K562 (cell line): ENCODE data around the gene RNF32. TPM values are rescaled to one million over a fixed set of nuclear protein-coding genes. Genes with fewer than 3 reads are reported as not detected.

Source experiments
- ATAC-seq: fragments of 200-7000 bp; cut with Tn5 transposase; 3 replicates; pipeline ENCODE4 v1.9.1; 2020; ENCODE audit warnings: moderate library complexity
- BruUV-seq: library from RNA; stranded (reverse); fragments of 400-500 nt; replicated peaks from 2 replicates; lab custom pipeline; 2021; lab: Mats Ljungman, UMichigan
- CTCF ChIA-PET: fragments of 300-600 bp; formaldehyde crosslinking; extraction: SDS; loops from one replicate; lab custom pipeline; 2021; ENCODE audit warnings: low intra/inter-chr PET ratio; lab: Yijun Ruan, JAX
- POLR2A ChIA-PET: fragments of 300-600, 350-650 bp; sonication (Branson Sonifier 250); formaldehyde crosslinking; extraction: SDS; loops from one replicate; lab custom pipeline; 2021; ENCODE audit warnings: antibody characterized with exemption, inconsistent platforms; lab: Yijun Ruan, JAX
- DNase-seq, 4 experiments: peaks; one replicate each; pipeline versions ENCODE4 v3.0.0 to v3.0.0-alpha.2; 2011 to 2018; ENCODE audit warnings: low spot score in 3 of 4, mixed read lengths in 3 of 4; ENCODE audit errors: extremely low read depth in 1 of 4
- FAIRE-seq: peaks from 2 replicates; lab custom pipeline; 2011; peaks lifted over from hg19 to GRCh38; lab: Jason Lieb, UNC
- H2AFZ ChIP-seq: 2 replicates; pipeline ENCODE4 v1.6.0; 2011; ENCODE audit warnings: low read depth, low read length, control low read depth, inconsistent platforms
- H3K27ac ChIP-seq: fragments of 200-600 bp; 3 replicates; pipeline ENCODE4 v1.8.0; 2011; ENCODE audit warnings: low read depth, mild to moderate bottlenecking, control low read depth, inconsistent platforms, low read length, moderate library complexity, mixed read lengths; ENCODE audit errors: extremely low read depth
- H3K27me3 ChIP-seq, 2 experiments: fragments of 300-600 bp in 1 of 2; 2 replicates in 1 of 2; 3 replicates in 1 of 2; pipeline versions ENCODE4 v1.6.0 to v1.8.0; 2011; ENCODE audit warnings: inconsistent platforms in 2 of 2, low read length in 2 of 2, mild to moderate bottlenecking in 1 of 2, mixed read lengths in 1 of 2, moderate library complexity in 1 of 2; ENCODE audit not compliant: control insufficient read depth in 2 of 2, insufficient read depth in 2 of 2
- H3K36me3 ChIP-seq: fragments of 300-600 bp; 3 replicates; pipeline ENCODE4 v1.8.0; 2011; ENCODE audit warnings: mild to moderate bottlenecking, low read length, inconsistent platforms; ENCODE audit not compliant: control insufficient read depth, insufficient read depth
- H3K4me1 ChIP-seq, 2 experiments: fragments of 200-600 bp in 1 of 2; replicated peaks in 1 of 2; 2 replicates in 1 of 2; 3 replicates in 1 of 2; pipeline versions ENCODE4 v1.5.1 to v1.8.0; 2011; ENCODE audit warnings: inconsistent platforms in 2 of 2, low read length in 2 of 2, mild to moderate bottlenecking in 1 of 2, mixed read lengths in 1 of 2, moderate library complexity in 1 of 2; ENCODE audit not compliant: control insufficient read depth in 2 of 2, insufficient read depth in 2 of 2
- H3K4me2 ChIP-seq: 2 replicates; pipeline ENCODE4 v1.6.1; 2011; ENCODE audit warnings: low read length, control low read depth, inconsistent platforms, mixed read lengths; ENCODE audit not compliant: insufficient read depth
- H3K4me3 ChIP-seq: fragments of 200-600 bp; sonication (generic), shearing (Covaris generic); 2 replicates; pipeline ENCODE4 v1.5.1; 2016; ENCODE audit warnings: control low read depth, inconsistent platforms
- H3K79me2 ChIP-seq: fragments of 200-600 bp; 3 replicates; pipeline ENCODE4 v1.8.0; 2011; ENCODE audit warnings: low read length, inconsistent platforms; ENCODE audit not compliant: control insufficient read depth, insufficient read depth
- H3K9ac ChIP-seq, 2 experiments: 2 replicates each; pipeline versions ENCODE4 v1.6.0 to v1.6.1; 2011; ENCODE audit warnings: low read depth in 2 of 2, low read length in 2 of 2, control low read depth in 1 of 2, inconsistent platforms in 1 of 2, mild to moderate bottlenecking in 1 of 2, mixed read lengths in 1 of 2; ENCODE audit not compliant: insufficient read depth in 1 of 2
- H3K9me1 ChIP-seq: one replicate; pipeline ENCODE4 v1.6.0; 2011; ENCODE audit warnings: inconsistent platforms, mild to moderate bottlenecking, low read length, moderate library complexity; ENCODE audit not compliant: control insufficient read depth, insufficient read depth
- H3K9me3 ChIP-seq: replicated peaks from 2 replicates; pipeline ENCODE4 v1.5.1; 2011; ENCODE audit warnings: low read depth, low read length, inconsistent platforms; ENCODE audit not compliant: control insufficient read depth, insufficient read depth
- H4K20me1 ChIP-seq: replicated peaks from 2 replicates; pipeline ENCODE4 v1.6.1; 2011; ENCODE audit warnings: low read length, inconsistent platforms, mixed read lengths; ENCODE audit not compliant: control insufficient read depth, insufficient read depth
- RBM14 ChIP-seq: fragments of 200-400 bp; formaldehyde crosslinking; IDR thresholded peaks from 2 replicates; pipeline ENCODE4 v1.6.1; 2018; ENCODE audit warnings: low read depth, mild to moderate bottlenecking, low read length, moderate library complexity, borderline replicate concordance; ENCODE audit not compliant: insufficient read depth
- SAFB ChIP-seq: fragments of 200-400 bp; formaldehyde crosslinking; IDR thresholded peaks from 2 replicates; pipeline ENCODE4 v1.6.1; 2017; ENCODE audit warnings: low read depth, low read length, borderline replicate concordance
- ZNF174 ChIP-seq: fragments of 250-450 bp; sonication (Bioruptor Pico); IDR thresholded peaks from 2 replicates; pipeline ENCODE4 v1.4.0; 2020; ENCODE audit warnings: mild to moderate bottlenecking
- WGBS: fragments of 100-300 bp; shearing (Covaris generic); methylation state at CpG from one replicate; pipeline ENCODE4 v1.1.6; 2016; ENCODE audit warnings: low coverage, mixed read lengths; ENCODE audit not compliant: insufficient coverage; ENCODE audit errors: missing lambda C conversion rate; 5-methylcytosine and 5-hydroxymethylcytosine counted together
- in situ Hi-C: fragments of 300-500 bp; cut with MboI; formaldehyde crosslinking; loops from 4 replicates; pipeline ENCODE4 v1.15.0; 2018; ENCODE audit warnings: inconsistent platforms, mixed read lengths
- intact Hi-C: fragments of 100-400 bp; cut with micrococcal nuclease; formaldehyde crosslinking; loops from 2 replicates; pipeline ENCODE4 v1.14.2; 2022
- polyA plus RNA-seq, 8 experiments: library from polyadenylated mRNA; depleted of rRNA in 4 of 8; stranded (reverse) in 5 of 8; unstranded in 3 of 8; fragments of >200 nt; fragmentation: Nextera tagmentation in 2 of 8; fragmentation: Illumina TruSeq in 1 of 8; extraction: Ambion mirVana in 2 of 8; extraction: Trizol in 1 of 8; gene quantifications; 2 replicates each; pipeline versions ENCODE4 v1.2.1 to v1.2.3, GENCODE V29; 2011 to 2014; ENCODE audit warnings: inconsistent platforms in 1 of 8, missing spikeins in 1 of 8
- total RNA-seq, 7 experiments: library from RNA; depleted of rRNA in 6 of 7; stranded (reverse); fragments of >200 nt in 6 of 7; fragmentation: Illumina TruSeq in 2 of 7; extraction: Trizol in 2 of 7; gene quantifications; 2 replicates each; pipeline versions ENCODE4 v1.2.1 to v1.2.3, GENCODE V29; 2011 to 2021; ENCODE audit warnings: low replicate concordance in 1 of 7
- TF ChIP-seq, protein P1 (sequence below): fragments of 450-650 bp; formaldehyde crosslinking; IDR thresholded peaks from 2 replicates; pipeline ENCODE4 v1.4.0; 2020; ENCODE audit warnings: mild to moderate bottlenecking, moderate library complexity
- TF ChIP-seq, protein P2 (sequence below), 2 experiments: fragments of 450-650 bp in 1 of 2; sonication (generic) in 1 of 2; formaldehyde crosslinking in 1 of 2; IDR thresholded peaks in 1 of 2; conservative IDR thresholded peaks in 1 of 2; 2 replicates each; pipeline versions ENCODE4 v1.6.1 to v1.8.1; 2016 to 2023; ENCODE audit warnings: mild to moderate bottlenecking in 2 of 2, moderate library complexity in 2 of 2, inconsistent platforms in 1 of 2, missing genetic modification reagents in 1 of 2
- TF ChIP-seq, protein P3 (sequence below): sonication (generic); formaldehyde crosslinking; IDR thresholded peaks from 2 replicates; pipeline ENCODE4 v1.8.1; 2023; ENCODE audit warnings: mild to moderate bottlenecking, missing genetic modification reagents

RNF32 gene
- total and polyA plus RNA-seq, 9 of the 15 experiments (the other 6 are each of a cell fraction or from before 2014, with no cell fraction given), result 2.6 to 7.0 (median 4.6) TPM

DNA sequence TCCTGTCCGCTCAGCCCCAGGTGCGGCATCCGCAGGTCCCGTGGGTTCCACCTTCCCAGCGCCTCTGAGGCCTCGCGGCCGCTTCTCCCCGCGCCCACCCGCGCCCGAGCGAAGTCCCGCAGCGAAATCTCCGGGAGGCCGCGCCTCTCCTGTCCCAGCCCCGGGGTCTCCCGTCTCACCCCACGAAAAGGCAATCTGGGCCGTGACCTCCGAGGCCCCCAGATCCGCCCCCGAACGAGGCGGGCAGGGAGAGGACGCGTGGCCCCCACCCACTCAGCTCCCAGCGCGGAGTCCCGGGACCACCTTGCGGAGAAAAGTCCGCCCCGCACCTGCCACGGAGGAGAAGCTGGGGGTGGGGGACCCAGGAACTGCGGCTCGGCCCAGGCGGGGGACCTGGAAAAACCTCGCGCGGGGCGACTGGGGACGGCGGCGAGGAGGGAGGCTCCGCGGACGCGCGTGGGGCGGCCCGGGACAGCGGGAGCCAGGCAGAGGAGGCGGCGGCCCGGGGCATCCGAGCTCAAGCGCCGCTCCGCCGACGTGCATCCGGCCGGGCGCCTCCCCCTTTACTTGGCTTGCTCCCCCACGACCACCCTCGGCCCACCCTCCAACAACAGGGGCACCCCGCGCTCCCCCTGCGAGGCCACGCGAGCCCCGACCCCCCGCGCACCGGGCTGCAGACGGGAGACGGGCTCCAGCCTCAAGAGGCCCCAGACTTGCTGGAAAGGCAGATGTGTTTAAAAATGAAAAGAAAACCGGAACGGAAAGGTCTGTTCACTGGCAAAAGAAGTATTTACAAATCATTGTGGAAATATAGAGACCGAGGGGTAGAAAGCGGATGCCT, 33.0 kb upstream of the RNF32 start:
- no peak overlapping the region for H3K27ac ChIP-seq
- H3K9ac ChIP-seq, result no peak overlapping the region
- CTCF ChIA-PET, result no interaction called here
- H3K4me3 ChIP-seq, result no peak overlapping the region
- no peak for ATAC-seq
- peaks cover 7 to 22% of the 10 kb centered on the region in 2 experiments; a peak in 4 of 5 replicates for H3K4me1 ChIP-seq
- intact Hi-C loops, result no loop called here
- peaks cover 0 to 37% of the 10 kb centered on the region in 2 experiments; a peak in 3 of 5 replicates for H3K27me3 ChIP-seq
- TF ChIP-seq, protein P1, sequence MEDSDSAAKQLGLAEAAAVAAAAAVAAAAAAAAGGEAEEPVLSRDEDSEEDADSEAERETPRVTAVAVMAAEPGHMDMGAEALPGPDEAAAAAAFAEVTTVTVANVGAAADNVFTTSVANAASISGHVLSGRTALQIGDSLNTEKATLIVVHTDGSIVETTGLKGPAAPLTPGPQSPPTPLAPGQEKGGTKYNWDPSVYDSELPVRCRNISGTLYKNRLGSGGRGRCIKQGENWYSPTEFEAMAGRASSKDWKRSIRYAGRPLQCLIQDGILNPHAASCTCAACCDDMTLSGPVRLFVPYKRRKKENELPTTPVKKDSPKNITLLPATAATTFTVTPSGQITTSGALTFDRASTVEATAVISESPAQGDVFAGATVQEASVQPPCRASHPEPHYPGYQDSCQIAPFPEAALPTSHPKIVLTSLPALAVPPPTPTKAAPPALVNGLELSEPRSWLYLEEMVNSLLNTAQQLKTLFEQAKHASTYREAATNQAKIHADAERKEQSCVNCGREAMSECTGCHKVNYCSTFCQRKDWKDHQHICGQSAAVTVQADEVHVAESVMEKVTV (CRISPR knock-in tag), result no peak
- TF ChIP-seq ZNF174 (CRISPR knock-in tag), result no peak
- TF ChIP-seq SAFB, result 0 out of 2 replicates have a peak, but pooled peaks have one; percentile 54
- TF ChIP-seq, protein P2, sequence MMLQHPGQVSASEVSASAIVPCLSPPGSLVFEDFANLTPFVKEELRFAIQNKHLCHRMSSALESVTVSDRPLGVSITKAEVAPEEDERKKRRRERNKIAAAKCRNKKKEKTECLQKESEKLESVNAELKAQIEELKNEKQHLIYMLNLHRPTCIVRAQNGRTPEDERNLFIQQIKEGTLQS (IDR thresholded peaks at IDR 0.05), result no peak
- TF ChIP-seq, protein P2 (CRISPR knock-in tag; conservative IDR thresholded peaks at IDR 0.05), result no peak
- 0 out of 2 replicates have a peak, but pooled peaks have one; percentile 69 for TF ChIP-seq RBM14
- TF ChIP-seq, protein P3, sequence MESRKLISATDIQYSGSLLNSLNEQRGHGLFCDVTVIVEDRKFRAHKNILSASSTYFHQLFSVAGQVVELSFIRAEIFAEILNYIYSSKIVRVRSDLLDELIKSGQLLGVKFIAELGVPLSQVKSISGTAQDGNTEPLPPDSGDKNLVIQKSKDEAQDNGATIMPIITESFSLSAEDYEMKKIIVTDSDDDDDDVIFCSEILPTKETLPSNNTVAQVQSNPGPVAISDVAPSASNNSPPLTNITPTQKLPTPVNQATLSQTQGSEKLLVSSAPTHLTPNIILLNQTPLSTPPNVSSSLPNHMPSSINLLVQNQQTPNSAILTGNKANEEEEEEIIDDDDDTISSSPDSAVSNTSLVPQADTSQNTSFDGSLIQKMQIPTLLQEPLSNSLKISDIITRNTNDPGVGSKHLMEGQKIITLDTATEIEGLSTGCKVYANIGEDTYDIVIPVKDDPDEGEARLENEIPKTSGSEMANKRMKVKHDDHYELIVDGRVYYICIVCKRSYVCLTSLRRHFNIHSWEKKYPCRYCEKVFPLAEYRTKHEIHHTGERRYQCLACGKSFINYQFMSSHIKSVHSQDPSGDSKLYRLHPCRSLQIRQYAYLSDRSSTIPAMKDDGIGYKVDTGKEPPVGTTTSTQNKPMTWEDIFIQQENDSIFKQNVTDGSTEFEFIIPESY (CRISPR knock-in tag), result peak; percentile 38; the same call in 1 of the 2 replicates
- no peaks in the 10 kb centered on the region for H3K9me1 ChIP-seq
- DNase-seq, result peak in 1 of 4 experiments; percentile 13
- POLR2A ChIA-PET, result interaction anchor here (0.6 kb wide), 1 partner anchor 31 kb away, joined by 4 read pairs; no protein-coding TSS in a partner anchor
- H2AFZ ChIP-seq, result no peak overlapping the region
- FAIRE-seq, result no peak
- no TSS peak for BruUV-seq
- no peak overlapping the region for H3K4me2 ChIP-seq
- H4K20me1 ChIP-seq, result 0 out of 2 replicates have a peak, but pooled peaks cover 4% of the 10 kb centered on the region
- WGBS, result 69% methylated on average over 62 of the region's 84 CpGs
- no peaks in the 10 kb centered on the region for H3K79me2 ChIP-seq
- no peaks in the 10 kb centered on the region for H3K36me3 ChIP-seq
- H3K9me3 ChIP-seq, result no peaks in the 10 kb centered on the region
- in situ Hi-C loops, result no loop called here
